NCI-H1436 treated with DMSO at 0.1 percent for 48 hours (cell line): ENCODE measurements around the gene DLGAP1.

ENCODE experiments used
- DNase-seq: peaks from one replicate; lab custom pipeline; 2025; lab: John Stamatoyannopoulos, UW

Gene DLGAP1

GRCh38 chr18:3773303-3773702 lies 681.8 kb downstream of the DLGAP1 start:
- DNase-seq: no peak

GRCh38 chr18:3771121-3771971 lies 683.8 kb downstream of the DLGAP1 start:
- DNase-seq: no peak

- no peak for DNase-seq
Observed at GRCh38 chr18:3761266-3761665, 693.8 kb downstream of the DLGAP1 start.

DNA sequence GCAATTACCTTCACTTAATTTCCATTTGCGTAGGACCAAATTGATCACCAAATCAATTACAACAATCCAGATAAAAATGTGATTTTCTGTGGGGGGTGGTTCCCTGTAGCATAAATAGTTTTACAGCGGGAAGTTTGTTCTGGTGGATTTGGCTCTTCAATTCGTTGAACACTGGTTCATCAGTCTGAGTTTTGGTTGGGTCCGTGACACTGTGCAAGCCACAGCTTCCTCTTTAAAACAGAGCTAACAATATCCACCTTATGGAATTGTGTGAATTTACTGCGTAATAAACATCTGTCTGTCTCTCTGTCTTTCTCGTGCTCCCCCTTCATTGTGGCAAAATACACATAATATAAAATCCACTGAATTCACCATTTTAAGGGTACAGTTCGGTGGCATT lies 694.4 kb downstream of the DLGAP1 start:
- no peak for DNase-seq

- no peak for DNase-seq
Observed at GRCh38 chr18:3759099-3759498, 696.0 kb downstream of the DLGAP1 start.

DNA sequence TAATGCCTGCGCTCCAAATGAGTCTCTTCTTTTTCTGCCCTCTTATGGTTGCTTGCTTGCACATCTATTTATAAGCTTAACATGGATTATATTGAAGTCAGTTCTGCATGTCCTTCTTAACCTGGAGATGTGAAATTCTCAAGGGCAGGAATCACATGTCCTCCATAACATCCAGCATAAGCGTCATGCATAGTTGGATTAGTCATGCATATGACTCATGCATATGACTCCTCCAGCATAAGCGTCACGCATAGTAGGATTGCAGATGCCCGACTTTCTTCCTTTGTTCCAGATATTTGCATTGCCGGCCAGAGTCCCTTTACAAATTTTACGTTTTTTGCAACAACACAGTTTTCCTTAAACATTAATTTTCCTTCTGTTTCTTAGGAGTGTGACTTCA lies 696.6 kb downstream of the DLGAP1 start:
- no peak for DNase-seq

DNA sequence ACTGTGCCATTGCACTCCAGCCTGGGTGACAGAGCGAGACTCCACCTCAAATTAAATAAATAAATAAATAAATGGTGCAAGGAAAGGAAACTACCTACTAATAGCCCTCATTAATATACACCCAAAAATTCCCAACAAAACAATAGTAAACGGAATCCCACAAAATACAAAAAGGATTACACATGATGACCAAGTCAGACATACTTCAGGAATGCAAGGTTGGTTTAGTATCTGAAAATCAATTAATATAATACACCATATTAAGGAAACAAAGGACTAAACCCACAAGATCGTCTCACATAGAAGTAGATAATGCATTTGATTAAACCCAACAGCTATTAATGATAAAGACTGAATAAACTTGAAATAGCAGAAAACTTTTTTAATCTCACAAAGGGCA lies 697.7 kb downstream of the DLGAP1 start:
- no peak for DNase-seq

GRCh38 chr18:3753106-3753505 lies 702.0 kb downstream of the DLGAP1 start:
- DNase-seq: no peak

GRCh38 chr18:3748086-3748485 lies 707.0 kb downstream of the DLGAP1 start:
- DNase-seq: no peak

- DNase-seq: no peak
Observed at GRCh38 chr18:3747176-3747973, 707.7 kb downstream of the DLGAP1 start.

DNA sequence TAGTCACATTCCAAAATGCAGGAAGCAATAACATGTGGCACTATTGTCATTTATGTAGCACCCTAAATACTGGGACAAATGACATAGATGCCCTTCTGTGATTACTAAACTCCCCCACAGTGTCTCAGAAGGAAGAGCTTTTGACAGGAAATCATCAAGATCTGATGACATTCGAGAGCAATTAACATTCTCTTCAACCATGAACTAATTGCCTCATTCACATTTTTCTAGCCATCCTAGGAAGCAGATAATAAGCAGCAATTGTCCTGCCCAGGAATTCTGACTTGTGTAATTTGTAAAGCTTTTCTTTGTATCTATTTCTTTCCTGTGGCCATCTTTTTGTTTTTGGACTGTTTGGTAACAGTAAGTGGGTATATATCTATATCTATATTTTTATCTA lies 712.6 kb downstream of the DLGAP1 start:
- DNase-seq: no peak

- no peak for DNase-seq
Observed at GRCh38 chr18:3741333-3741732, 713.8 kb downstream of the DLGAP1 start.

- DNase-seq: no peak
Observed at GRCh38 chr18:3728704-3729437, 726.2 kb downstream of the DLGAP1 start.

GRCh38 chr18:3727274-3727673 lies 727.8 kb downstream of the DLGAP1 start:
- DNase-seq: no peak

DNA sequence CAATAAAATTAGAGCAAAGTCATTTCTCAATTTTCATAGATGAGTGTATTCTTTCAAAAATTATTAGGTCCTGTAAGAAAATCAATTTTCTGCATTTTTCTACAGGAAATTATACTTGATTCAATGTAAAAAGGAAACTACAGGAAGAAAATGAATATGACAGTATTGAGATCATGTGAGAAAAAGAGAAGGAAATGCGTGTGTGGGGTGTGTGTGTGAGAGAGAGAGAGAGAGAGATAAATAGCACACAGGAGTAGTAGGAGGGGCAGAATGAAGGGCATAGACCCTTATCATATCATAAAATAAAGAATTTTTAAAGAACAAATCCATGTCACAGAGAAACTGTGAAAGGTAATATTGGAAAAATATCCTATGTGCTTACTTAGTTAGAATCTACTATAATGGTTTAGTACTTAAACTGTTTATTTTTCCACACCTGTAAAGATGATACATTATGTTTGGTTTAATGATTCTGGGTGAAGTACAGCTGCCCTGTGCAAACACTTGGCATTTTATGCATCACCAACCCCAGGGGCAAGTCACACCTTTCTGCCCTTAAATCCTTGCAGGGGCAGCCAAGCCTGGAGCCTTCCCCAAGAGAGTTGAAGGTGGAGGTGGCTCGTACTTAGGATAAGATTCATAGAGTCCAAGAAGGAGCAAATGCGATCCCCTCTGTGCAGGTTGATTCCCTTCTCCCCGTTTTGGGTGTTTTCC lies 728.7 kb downstream of the DLGAP1 start:
- peak; percentile 57 for DNase-seq

DNA sequence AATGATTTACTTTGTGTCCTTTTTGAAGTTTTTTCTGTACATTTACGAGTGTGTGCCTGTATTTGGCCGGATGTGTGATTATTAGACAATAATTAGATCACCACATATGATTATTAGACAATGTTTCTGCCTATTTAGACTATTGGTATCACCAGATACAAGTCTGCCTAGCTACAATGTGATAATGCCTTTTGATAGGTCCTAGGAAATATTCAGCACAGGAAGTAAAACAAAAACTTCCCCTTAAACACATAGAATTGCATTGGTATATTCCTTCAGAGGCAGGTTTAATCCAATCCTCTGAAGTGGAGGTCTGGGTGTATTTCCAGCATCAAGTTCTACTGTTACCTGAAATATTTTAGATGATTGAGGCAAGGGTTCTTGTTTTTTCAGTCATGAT lies 730.0 kb downstream of the DLGAP1 start:
- DNase-seq: no peak

GRCh38 chr18:3723554-3723953 lies 731.6 kb downstream of the DLGAP1 start:
- DNase-seq: no peak

DNA sequence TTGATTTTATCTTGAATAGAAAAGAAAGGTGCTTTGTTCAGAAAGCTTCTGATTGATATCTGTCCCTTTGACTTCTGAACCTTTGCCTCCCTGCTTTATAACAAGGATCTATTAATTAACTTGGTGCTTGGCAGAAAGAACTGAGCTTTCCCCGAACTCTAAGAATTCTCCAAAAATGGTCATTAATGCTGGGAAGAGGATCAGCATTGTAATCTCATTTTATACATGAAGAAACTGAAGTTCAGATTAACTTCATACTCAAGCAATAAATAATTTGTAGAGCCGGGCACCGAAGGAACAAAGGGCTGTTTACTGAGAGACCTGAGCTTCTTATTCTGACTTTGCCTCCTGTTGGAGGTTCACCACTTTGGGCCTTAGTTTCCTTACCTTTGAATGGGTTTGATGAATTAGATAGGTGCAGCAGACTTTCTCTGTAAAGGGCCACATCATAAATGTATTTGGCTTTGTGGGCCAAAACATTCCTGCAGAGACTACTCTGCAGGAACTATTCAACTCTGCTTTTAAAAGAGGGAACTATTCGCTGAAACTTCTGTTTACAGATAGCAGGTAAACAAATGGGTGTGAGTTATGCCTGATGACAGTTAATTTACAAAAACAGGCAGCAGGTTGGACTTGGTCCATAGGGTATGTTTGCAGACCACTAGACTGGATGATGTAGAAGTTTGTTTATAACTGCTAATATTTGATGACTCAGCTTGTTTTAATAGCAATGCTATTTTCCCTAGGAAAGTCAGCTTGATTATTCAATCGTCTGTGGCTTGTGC lies 732.3 kb downstream of the DLGAP1 start:
- DNase-seq: no peak

GRCh38 chr18:3721771-3722648 lies 733.1 kb downstream of the DLGAP1 start:
- no peak for DNase-seq
